Measurements from ENCODE around the gene MOBP.

DNA sequence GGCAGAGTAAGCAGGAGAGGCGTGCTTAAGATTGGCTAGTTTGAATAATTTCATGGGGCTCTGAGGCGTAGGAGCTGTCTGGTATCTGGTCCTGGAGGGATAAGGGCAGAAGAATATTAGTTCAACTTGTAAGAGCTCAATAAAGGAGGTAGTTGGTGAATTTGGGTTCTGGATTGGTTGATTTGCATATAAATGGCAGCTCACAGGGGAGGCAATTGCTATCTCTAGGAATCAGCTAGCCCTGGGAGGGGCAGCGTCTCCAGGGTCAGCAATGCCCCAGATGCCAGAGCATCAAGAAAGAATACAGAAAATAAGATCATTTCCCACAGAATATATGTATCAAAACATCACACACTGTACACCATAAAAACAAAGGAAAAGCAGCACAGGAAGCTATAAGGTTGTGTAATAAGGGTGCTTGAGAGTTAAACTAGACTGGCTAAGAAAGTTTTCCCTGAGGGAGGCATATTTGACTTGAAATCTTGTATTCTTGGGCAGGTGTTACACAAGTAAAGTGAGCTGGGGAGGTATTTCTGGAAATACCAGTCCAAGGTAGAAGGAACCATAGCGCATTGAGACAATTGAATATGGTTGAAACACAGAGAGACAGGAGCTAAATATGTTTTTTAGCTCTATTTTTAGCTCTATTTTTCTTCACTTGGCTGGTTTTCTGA, 6.1 kb downstream of the MOBP start:
- TF ChIP-seq, protein P1, sequence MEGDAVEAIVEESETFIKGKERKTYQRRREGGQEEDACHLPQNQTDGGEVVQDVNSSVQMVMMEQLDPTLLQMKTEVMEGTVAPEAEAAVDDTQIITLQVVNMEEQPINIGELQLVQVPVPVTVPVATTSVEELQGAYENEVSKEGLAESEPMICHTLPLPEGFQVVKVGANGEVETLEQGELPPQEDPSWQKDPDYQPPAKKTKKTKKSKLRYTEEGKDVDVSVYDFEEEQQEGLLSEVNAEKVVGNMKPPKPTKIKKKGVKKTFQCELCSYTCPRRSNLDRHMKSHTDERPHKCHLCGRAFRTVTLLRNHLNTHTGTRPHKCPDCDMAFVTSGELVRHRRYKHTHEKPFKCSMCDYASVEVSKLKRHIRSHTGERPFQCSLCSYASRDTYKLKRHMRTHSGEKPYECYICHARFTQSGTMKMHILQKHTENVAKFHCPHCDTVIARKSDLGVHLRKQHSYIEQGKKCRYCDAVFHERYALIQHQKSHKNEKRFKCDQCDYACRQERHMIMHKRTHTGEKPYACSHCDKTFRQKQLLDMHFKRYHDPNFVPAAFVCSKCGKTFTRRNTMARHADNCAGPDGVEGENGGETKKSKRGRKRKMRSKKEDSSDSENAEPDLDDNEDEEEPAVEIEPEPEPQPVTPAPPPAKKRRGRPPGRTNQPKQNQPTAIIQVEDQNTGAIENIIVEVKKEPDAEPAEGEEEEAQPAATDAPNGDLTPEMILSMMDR (conservative IDR thresholded peaks at IDR 0.05 in 1 of 2, IDR thresholded peaks at IDR 0.05 in 1 of 2; ENCODE audit: extremely low read depth in 1 of 2, insufficient read depth in 1 of 2, low read depth in 1 of 2, low read length in 2 of 2) = no peak
- TF ChIP-seq EZH2 (IDR thresholded peaks at IDR 0.05; ENCODE audit: borderline replicate concordance, low read length) = no peak

All from mammary epithelial cell (primary cell).